Right cardiac atrium (tissue), 5 donors: ENCODE data around the gene MAN2A2. TPM values are rescaled to one million over a fixed set of nuclear protein-coding genes. Genes with fewer than 3 reads are reported as not detected.
"Not testable (repeated sequence)": the region's sequence is repeated elsewhere in the genome, so short reads cannot be mapped to it uniquely, and the experiment has no call there.

Experiments used
- ATAC-seq, 2 donors: fragments of 200-7000 bp; cut with Tn5 transposase; one replicate each; pipeline versions ENCODE4 v1.8.0 to v1.9.1; 2020; ENCODE audit warnings: moderate library complexity in 2 of 2, mild to moderate bottlenecking in 1 of 2
- DNase-seq, 3 donors: peaks; one replicate each; pipeline ENCODE4 v3.0.0-alpha.2; 2020
- H3K27ac ChIP-seq: one replicate; pipeline ENCODE4 v1.5.1; 2013; ENCODE audit warnings: mild to moderate bottlenecking, low read length, control low read depth, moderate library complexity
- H3K27me3 ChIP-seq: one replicate; pipeline ENCODE4 v1.6.1; 2013; ENCODE audit not compliant: control insufficient read depth, insufficient read depth
- H3K4me1 ChIP-seq: one replicate; pipeline ENCODE4 v1.6.1; 2013; ENCODE audit warnings: low read length; ENCODE audit not compliant: control insufficient read depth, insufficient read depth
- H3K4me3 ChIP-seq: one replicate; pipeline ENCODE4 v1.5.1; 2013; ENCODE audit warnings: low read length, control low read depth
- H3K9me3 ChIP-seq: one replicate; pipeline ENCODE4 v1.6.1; 2013; ENCODE audit warnings: low read length; ENCODE audit not compliant: control insufficient read depth
- WGBS: extraction: QIAGEN DNeasy Blood & Tissue Kit; methylation state at CpG from one replicate; pipeline ENCODE4 v1.1.7; 2013; 5-methylcytosine and 5-hydroxymethylcytosine counted together
- intact Hi-C, 4 donors: fragments of 100-400 bp; cut with DNase I; formaldehyde crosslinking; loops; one replicate each; pipeline versions ENCODE4 v1.11.0 to v1.14.0; 2022 to 2023
- polyA plus RNA-seq: library from polyadenylated mRNA; stranded (reverse); fragments of 200-250 nt; gene quantifications from one replicate; pipeline ENCODE4 v1.2.3, GENCODE V29; 2013
- total RNA-seq, 4 donors: library from RNA; stranded (reverse); fragmentation: NEBNext Ultra II Directional; extraction: Animal tissue kit (Norgen Biotek cat#: 25700); gene quantifications; one replicate each; pipeline ENCODE4 v1.2.1, GENCODE V29; 2021
- donor health status: healthy with polysubstance abuse.
- donor health status: DM: no; HTN: yes; CAD: no.
- donor health status: DM: no; HTN: no; CAD: no.
- donor health status: DM: no; HTN: yes; CAD: no; lungs with severe emphysema.
- donor health status: DM: yes; HTN: yes; CAD: no.

Gene MAN2A2
- total and polyA plus RNA-seq, 5 donors = 41.6 to 118 (median 80.3) TPM

DNA sequence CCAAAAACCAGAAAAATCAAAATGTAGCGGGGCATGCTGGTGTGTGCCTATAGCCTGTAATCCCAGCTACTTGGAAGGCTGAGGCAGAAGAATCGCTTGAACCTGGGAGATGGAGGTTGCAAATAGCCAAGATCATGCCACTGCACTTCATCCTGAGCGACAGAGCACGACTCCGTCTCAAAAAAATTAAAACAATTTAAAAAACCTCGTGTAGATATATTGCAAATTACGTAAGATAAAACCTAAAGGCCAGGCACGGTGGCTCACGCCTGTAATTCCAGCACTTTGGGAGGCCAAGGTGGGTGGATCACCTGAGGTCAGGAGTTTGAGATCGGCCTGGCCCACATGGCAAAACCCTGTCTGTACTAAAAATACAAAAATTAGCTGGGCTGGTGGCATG is 23.7 kb downstream of the MAN2A2 start:
- ATAC-seq, H3K27me3 ChIP-seq, H3K27ac ChIP-seq, intact Hi-C loops, H3K4me1 ChIP-seq, DNase-seq, H3K9me3 ChIP-seq, H3K4me3 ChIP-seq: not testable (repeated sequence)
- 90% methylated on average over 10 of the region's 10 CpGs for WGBS

DNA sequence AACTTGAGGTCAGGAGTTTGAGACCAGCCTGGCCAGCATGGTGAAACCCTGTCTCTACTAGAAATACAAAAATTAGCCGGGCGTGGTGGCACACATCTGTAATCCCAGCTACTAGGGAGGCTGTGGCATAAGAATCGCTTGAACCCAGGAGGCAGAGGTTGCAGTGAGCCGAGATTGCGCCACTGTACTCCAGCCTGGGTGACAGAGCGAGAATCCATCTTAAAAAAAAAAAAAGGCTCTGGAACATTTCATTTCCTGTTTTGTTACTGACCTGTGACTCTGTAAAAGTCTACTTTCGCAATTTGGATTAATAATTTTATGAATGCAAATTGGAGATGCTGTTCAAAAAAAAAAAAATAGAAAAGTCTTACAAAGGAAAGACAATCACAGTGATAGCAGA is 25.0 kb downstream of the MAN2A2 start:
- H3K4me1 ChIP-seq, H3K27ac ChIP-seq, ATAC-seq, DNase-seq, H3K4me3 ChIP-seq, H3K9me3 ChIP-seq, H3K27me3 ChIP-seq, intact Hi-C loops: not testable (repeated sequence)
- 85% methylated on average over 7 of the region's 7 CpGs for WGBS

DNA sequence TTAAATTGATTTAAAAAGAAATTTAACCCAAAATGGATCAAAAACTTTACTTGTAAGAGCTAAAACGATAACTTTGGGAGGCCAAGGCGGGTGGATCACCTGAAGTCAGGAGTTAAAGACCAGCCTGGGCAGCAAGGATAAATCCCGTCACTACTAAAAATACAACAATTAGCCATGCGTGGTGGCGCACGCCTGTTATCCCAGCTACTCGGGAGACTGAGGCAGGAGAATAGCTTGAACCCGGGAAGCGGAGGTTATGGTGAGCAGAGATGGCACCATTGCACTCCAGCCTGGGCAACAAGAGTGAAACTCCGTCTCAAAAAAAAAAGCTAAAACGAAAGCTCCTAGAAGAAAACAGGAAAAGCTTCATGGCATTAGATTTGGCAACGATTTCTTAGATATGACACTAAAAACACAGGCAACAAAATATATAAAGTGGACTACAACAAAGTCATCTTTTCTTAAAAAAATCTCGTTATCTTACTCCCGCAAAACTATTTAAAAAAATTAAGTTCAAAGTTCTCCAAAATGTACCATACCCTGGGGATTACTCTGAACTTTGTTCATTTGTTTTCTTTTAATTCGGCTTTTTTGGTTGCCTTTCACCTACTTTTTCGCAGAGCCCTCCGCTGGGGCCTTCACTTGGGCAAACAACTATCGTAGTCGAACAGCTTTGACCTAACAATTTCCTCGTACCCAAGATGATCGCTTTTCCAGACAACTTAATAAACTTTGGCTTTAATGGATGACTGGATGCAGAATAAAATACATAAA is 26.3 kb downstream of the MAN2A2 start:
- Histone ChIP-seq H3K9me3 (no peaks in the 10 kb centered on the region), H3K4me1 (peaks cover 2% of the 10 kb centered on the region), H3K27ac (peak overlapping the region; percentile 83), H3K4me3 (peak overlapping the region; percentile 71), H3K27me3 (no peaks in the 10 kb centered on the region)
- ATAC-seq = no peak
- intact Hi-C loops = loop anchor here in 1 of 4 donors (2.0 kb wide), 1 partner anchor 27 kb away; the partner anchor contains the start of gene MAN2A2
- no peak for DNase-seq
- 53% methylated on average over 21 of the region's 21 CpGs for WGBS

DNA sequence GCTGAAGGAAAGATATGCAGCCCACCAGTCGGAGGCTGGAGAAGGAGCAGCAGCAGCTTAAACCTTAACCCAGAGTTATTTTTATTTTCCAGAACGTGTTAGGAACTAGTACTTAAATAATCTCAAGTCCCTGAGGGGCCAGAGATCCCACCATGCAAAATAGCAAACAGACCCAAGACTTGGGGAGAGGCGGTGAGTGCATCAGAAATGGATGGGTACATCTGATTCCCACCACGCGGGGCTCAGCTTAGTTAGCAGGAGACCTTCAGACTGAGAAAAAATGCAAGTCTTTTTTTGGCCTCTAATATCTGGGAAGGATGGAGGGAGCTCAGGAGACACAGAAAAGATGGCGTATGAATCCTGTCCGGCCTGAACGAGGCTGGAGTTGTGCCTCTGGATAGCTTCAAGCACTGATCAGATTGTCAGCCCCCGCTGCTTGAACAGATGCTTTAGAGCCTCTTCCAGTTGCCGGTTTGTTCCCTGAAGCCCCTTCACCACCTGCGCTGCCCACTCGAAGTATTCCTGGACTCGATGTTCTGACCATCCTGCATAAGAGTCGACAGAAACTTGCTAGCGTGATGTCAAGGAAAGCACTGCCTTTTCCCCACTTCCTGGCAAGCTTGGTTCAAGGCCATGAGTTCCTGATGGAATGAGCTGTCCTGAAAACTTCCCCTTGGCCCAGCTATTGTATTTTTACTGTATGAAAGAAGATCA is 27.9 kb downstream of the MAN2A2 start:
- ATAC-seq (no peak), DNase-seq (no peak)
- WGBS = 57% methylated on average over 15 of the region's 15 CpGs
- no peaks in the 10 kb centered on the region for H3K9me3 ChIP-seq
- peak overlapping the region; percentile 83 for H3K27ac ChIP-seq
- intact Hi-C loops = loop anchor here in 1 of 4 donors (2.0 kb wide), 1 partner anchor 28 kb away; the partner anchor contains the start of gene MAN2A2
- H3K27me3 ChIP-seq = no peaks in the 10 kb centered on the region
- peaks cover 5% of the 10 kb centered on the region for H3K4me1 ChIP-seq
- H3K4me3 ChIP-seq = no peak overlapping the region

DNA sequence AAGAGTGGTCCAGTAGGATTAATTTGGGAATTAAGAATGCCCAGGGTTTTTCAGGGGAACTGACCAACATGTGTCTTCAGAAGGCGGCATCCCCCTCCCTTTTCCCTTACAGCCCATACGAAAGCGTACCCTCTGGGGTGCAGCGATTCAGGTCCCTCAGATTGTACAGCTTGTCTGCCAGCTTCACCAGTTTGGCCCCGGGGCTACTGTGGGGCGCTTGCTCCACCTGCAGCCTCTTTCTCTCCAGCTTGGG is 28.4 kb downstream of the MAN2A2 start:
- 32% methylated on average over 6 of the region's 6 CpGs for WGBS
- no peak for DNase-seq
- Histone ChIP-seq H3K4me3 (no peak overlapping the region), H3K4me1 (peaks cover 10% of the 10 kb centered on the region), H3K9me3 (no peaks in the 10 kb centered on the region), H3K27me3 (no peaks in the 10 kb centered on the region), H3K27ac (peak overlapping the region; percentile 83)
- ATAC-seq = no peak
- intact Hi-C loops = loop anchor here in 1 of 4 donors (2.0 kb wide), 1 partner anchor 29 kb away; the partner anchor contains the start of gene MAN2A2

DNA sequence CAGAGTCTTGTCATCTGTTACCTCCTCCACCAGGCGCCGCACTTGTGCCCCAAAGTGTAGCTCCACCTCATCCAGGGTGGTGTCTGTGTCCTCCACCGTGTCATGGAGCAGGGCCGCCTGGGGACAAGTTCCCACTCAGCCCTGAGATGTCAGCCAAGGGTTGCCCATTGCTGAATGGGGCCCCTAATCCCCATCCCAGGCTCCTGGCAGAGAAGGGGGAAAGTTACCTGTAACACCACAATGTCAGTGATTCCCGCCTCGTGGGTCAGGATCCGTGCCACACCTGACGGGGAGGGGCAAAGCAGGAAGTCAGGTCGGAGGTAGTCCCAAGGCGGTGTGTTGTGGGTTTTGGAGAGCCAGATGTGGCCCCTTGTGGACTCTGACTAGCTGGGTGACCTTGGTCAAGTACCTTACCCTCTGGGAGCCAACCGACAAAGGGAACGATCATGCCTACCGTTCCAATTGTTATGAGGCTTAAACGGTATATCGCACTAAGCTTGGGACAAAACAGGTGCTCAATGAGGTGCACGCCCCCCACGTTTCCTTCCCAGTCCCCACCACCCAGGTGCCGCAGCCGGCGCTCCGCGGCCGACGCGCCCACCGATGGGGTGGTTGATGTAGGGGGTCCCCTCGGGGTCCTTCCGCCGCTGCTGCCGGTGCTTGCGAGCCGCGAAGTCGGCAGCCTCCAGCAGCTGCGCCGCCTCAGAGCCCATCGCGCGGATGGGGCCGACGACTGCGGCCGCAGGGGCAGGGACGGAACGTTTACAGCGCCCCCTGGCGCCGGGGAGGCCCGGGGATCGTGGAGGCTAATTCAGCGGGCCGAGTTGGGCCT is 28.9 kb downstream of the MAN2A2 start, which contains the start of gene HDDC3:
HDDC3 (minus strand) TSS at position 722 of the 832 bp plus-strand sequence; CDS start at position 713, 9 bp downstream.
- 1% methylated on average over 52 of the region's 52 CpGs for WGBS
- H3K4me1 ChIP-seq = peaks cover 10% of the 10 kb centered on the region
- ATAC-seq (peak; percentile 64 to 71), DNase-seq (peak; percentile 93 to 97 (median 97))
- H3K27ac ChIP-seq = peak within 1 kb of the TSS; percentile 83
- no peaks in the 10 kb centered on the region for H3K27me3 ChIP-seq
- no peaks in the 10 kb centered on the region for H3K9me3 ChIP-seq
- peak within 1 kb of the TSS; percentile 58 for H3K4me3 ChIP-seq
- intact Hi-C loops = loop anchor here in 1 of 4 donors (2.0 kb wide), 1 partner anchor 29 kb away; the partner anchor contains the start of gene MAN2A2

DNA sequence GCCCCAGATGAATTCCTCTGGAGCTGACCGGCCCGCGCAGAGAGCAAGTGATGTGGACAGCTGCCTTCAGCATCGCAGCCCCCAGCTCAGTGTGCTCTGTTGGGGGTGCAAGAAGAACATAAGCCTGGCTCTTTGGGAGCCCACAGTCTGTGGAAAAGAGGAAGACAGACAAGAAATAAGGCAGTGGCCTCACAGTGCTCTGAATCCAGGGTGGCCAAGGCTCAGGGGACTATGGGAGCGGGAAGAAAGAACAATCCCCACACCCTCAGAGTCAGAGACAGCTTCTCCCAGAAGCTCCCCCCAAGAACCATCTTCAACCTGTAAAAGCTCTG is 29.5 kb downstream of the MAN2A2 start:
- 16% methylated on average over 5 of the region's 5 CpGs for WGBS
- Histone ChIP-seq H3K9me3 (no peaks in the 10 kb centered on the region), H3K4me1 (peaks cover 10% of the 10 kb centered on the region), H3K27ac (peak overlapping the region; percentile 48), H3K27me3 (no peaks in the 10 kb centered on the region), H3K4me3 (no peak overlapping the region)
- intact Hi-C loops = no loop called here
- DNase-seq = no peak
- ATAC-seq = no peak

DNA sequence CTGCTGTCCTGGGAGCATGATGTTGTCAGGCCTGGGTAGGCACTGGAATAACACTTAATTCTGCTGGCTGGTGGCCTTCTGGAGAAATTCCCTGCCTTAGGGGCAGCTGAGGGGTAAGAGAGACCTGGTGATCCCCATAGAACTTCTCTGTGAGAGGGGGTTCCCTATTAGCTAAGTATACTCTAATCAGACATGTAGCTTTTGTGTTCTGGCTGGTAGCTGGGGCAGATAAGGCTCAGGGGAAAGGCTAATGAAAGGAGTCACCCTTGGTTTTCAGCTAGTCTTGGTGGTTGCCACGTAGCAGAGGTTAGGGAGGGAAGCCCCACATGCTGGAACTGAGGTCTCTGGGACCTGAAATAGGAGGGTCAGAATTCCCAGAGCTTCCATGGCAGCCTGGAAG is 30.2 kb downstream of the MAN2A2 start:
- ATAC-seq = no peak
- Histone ChIP-seq H3K4me3 (no peak overlapping the region), H3K4me1 (peaks cover 10% of the 10 kb centered on the region), H3K27me3 (no peaks in the 10 kb centered on the region), H3K9me3 (no peaks in the 10 kb centered on the region), H3K27ac (no peak overlapping the region)
- no peak for DNase-seq
- intact Hi-C loops = no loop called here
- 72% methylated on average over 1 of the region's 1 CpG for WGBS

DNA sequence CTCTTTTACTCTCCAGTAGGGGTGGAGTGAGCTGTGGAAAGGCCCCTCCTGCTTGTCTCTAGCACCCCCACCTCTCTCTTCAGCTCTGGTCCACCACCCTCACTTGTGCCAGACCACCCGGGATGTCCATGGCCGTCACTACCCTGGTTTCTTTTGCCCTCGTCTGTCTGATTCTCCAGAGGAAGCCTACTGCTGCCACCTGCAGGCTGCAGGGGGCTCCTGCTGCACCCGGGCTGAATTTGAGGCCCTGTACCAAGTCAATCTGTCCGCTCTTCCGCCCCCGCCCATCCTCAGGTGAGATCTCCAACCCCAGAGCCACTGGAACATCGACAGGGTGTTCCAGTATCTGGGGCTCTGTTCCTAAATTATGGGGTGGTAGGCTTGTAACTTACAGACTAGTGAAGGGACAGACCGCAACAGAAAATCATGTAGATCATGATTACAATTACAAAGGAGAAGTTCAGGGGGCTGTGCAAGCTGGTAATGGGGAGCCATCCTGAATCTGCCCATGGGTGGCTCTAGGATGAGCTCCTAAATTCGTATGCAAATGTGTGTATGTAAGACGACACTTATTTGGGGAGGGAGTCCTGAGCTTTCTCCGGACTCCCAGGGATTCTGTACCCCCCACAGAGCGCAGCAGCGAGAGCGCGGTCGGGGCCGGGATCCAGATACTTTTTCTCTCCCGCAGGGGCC is 31.3 kb downstream of the MAN2A2 start:
- intact Hi-C loops = no loop called here
- ATAC-seq (peak; percentile 47 to 52), DNase-seq (peak; percentile 85 to 94 (median 92))
- Histone ChIP-seq H3K9me3 (no peaks in the 10 kb centered on the region), H3K4me3 (peak overlapping the region; percentile 72), H3K27ac (peak overlapping the region; percentile 6), H3K4me1 (peaks cover 10% of the 10 kb centered on the region), H3K27me3 (no peaks in the 10 kb centered on the region)
- WGBS = 1% methylated on average over 19 of the region's 19 CpGs

DNA sequence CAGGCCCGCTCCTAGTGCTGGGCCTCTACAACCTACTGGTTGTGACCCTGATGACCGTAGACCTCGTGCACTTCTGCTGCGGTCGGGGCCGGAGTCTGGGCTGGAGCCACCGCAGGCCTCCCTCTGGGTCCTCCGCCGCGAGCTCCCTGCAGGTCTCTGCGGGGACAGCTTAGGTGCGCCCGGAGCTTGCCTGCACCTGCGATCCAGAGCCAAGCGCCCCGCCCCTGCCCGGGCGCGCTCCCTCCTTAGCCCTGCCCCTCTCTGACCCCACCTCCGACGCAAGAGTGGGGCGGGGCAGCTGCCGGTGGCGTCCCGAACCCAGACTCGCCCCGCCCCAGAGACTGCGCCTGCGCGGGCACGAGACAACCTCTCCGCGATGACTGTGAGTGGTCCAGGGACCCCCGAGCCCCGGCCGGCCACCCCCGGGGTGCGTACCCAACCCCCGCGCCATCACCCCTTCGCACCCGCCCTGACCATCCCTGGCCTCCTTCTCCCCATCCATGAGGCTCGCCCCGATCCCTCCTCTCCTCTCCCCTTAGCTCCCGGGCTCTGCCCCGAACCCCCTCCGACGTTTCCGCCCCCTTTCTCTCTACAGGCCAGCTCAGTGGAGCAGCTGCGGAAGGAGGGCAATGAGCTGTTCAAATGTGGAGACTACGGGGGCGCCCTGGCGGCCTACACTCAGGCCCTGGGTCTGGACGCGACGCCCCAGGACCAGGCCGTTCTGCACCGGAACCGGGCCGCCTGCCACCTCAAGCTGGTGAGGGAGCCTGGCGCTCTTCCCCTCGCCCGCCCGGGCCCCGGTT is 32.0 kb downstream of the MAN2A2 start, which contains the start of gene UNC45A:
UNC45A (plus strand) TSS at position 337 of the 803 bp plus-strand sequence; CDS start at position 377, 40 bp downstream.
- under 1% methylated on average over 65 of the region's 65 CpGs for WGBS
- H3K4me3 ChIP-seq = peak within 1 kb of the TSS; percentile 72
- peak within 1 kb of the TSS; percentile 20 for H3K27ac ChIP-seq
- DNase-seq = peak; percentile 95 to 98 (median 97)
- H3K4me1 ChIP-seq = peaks cover 10% of the 10 kb centered on the region
- intact Hi-C loops = loop anchor here in 1 of 4 donors (5.0 kb wide), 1 partner anchor 33 kb away; the partner anchor contains the start of gene MAN2A2
- H3K9me3 ChIP-seq = no peaks in the 10 kb centered on the region
- no peaks in the 10 kb centered on the region for H3K27me3 ChIP-seq
- peak; percentile 89 to 91 for ATAC-seq
